ENCODE measurements around the gene NRAP.
"Not testable (repeated sequence)": the region's sequence is repeated elsewhere in the genome, so short reads cannot be mapped to it uniquely, and the experiment has no call there.

NRAP gene

DNA sequence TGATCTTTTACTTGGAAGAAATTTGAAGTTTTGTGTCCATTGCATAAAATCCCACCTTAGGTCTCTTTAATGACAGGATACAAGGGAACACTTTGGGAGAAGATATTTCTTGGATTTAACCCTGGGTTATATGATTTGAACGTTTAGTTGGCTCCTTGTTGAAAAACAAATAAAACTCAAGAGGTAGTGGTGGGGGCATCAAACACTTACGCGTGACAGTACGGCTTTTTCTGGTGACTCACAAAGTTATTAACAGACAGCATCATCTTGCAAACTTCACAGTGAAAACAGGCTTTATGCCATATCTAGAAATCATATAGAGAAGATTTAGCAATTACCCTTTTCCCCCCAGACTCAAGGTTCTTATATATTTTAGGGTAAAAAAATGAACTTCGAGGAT is 699 bp downstream of the NRAP start:
- no peak overlapping the region for H3K27ac ChIP-seq

DNA sequence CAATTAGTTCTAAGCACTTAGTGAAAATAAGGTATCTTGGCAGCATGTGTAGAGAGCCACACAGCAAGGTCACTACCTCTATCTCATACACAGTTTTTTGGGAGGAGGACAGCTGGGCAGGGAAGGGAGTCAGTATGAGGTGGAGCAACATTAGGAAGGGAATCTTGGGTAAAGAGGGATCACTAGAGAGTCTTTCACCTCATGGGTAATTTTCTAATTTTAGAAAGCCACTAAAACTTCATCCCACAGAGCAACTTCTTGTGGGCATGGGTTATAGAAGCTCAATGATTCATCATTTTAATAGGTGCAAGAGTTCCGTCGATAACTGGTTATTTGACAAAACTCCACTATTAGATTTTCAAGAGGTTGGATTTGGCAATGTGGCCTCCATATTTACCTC is 2.5 kb downstream of the NRAP start:
- TF ChIP-seq, protein P1, sequence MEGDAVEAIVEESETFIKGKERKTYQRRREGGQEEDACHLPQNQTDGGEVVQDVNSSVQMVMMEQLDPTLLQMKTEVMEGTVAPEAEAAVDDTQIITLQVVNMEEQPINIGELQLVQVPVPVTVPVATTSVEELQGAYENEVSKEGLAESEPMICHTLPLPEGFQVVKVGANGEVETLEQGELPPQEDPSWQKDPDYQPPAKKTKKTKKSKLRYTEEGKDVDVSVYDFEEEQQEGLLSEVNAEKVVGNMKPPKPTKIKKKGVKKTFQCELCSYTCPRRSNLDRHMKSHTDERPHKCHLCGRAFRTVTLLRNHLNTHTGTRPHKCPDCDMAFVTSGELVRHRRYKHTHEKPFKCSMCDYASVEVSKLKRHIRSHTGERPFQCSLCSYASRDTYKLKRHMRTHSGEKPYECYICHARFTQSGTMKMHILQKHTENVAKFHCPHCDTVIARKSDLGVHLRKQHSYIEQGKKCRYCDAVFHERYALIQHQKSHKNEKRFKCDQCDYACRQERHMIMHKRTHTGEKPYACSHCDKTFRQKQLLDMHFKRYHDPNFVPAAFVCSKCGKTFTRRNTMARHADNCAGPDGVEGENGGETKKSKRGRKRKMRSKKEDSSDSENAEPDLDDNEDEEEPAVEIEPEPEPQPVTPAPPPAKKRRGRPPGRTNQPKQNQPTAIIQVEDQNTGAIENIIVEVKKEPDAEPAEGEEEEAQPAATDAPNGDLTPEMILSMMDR (conservative IDR thresholded peaks at IDR 0.05), result no peak
- H3K27ac ChIP-seq, result no peak overlapping the region

More for the DNA sequence above, 699 bp downstream of the NRAP start:
- TF ChIP-seq, protein P1 (conservative IDR thresholded peaks at IDR 0.05), result no peak

DNA sequence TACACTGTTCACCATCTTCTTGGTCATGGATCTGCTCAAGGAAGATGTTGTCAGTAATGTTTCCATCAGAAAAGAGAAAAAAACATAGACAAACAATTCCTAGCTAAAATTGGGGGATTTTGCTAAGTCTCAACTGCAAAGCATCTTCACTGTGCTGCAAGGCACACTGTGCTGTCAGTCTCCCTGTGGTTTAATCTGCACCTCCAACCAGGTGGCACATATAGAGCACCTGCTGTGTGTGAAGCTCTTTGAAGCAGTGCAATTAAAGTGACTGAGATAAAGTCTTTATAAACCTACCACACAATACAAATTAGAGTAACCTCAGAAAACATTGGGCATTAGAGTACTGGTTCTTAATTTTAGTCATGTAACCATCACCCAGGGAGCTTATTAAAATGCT is 6.3 kb downstream of the NRAP start:
- TF ChIP-seq, protein P1 (conservative IDR thresholded peaks at IDR 0.05), result no peak
- no peak overlapping the region for H3K27ac ChIP-seq

DNA sequence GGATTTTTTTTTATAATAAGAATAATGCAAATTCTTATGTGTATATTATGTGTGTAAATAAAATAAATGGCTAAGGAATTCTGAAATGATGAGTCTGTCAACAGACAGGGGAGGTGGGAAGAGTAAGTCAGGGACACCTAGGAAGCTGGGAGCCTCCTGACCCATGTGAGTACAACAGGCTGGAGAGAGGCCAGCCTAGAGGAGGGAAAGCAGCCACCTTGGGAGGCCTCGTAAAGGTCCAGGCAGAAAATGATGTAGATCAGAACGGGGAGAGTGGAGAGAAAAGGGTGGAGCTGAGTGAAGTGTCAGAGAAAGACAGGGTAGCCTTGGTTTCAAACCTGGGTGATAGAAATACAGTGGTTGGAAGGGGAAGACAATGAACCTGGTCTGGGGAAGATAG is 6.9 kb downstream of the NRAP start:
- TF ChIP-seq, protein P1 (conservative IDR thresholded peaks at IDR 0.05), result no peak

DNA sequence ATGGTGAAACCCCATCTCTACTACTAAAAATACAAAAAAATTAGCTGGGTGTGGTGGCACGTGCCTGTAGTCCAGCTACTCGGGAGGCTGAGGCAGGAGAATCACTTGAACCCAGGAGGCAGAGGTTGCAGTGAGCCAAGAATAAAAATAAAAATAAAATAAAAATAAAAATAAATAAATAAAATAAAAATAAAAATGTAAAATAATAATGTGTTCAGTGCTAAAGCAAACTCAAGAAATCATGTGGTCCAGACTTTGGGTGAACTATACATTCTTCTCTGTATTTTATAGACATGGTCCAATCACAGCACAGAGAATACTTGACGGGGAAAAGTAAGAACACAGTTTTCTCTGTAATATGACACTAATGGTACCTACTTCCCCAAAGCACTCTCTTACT is 11.4 kb downstream of the NRAP start:
- not testable (repeated sequence) for H3K27ac ChIP-seq

More for the DNA sequence above, 6.9 kb downstream of the NRAP start:
- no peak overlapping the region for H3K27ac ChIP-seq

DNA sequence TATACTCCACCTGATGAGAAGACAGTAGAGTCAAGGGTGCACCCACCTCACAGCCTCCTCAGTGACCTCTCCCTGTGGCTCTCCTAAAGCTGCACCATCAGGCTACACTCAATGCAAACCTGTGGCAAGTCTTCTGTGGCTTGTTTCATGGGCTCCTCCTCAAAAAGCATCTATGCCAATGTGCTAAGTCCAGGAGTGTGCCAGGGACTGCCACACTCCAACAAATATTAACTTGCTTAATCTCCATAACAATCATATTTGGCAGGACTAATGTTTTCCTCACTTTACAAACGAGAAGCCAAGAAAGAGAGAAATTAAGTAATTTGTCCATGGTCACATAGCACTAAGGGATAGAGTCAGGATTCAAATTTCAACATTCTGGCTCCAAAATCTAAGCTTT is 11.9 kb downstream of the NRAP start:
- H3K27ac ChIP-seq, result no peak overlapping the region
- TF ChIP-seq, protein P1 (conservative IDR thresholded peaks at IDR 0.05), result no peak

DNA sequence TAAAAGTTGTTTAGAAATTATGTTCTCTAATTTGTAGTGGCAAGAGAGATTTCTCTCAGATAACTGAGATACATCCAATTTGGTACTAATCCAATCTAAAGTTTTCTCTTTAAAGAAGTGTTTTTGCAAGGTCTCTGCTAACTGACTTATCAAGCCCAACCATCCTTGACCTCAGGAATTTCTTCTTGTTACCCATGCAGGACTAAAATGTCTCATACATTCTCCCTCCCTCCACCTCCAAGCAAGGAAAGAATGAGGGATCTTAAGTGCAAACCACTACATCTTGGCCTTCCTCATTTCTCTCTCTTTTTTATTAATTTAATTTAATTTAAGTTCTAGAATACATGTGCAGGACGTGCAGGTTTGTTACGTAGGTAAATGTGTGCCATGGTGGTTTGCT is 12.8 kb downstream of the NRAP start:
- H3K27ac ChIP-seq, result no peak overlapping the region
- TF ChIP-seq, protein P1 (conservative IDR thresholded peaks at IDR 0.05), result no peak

DNA sequence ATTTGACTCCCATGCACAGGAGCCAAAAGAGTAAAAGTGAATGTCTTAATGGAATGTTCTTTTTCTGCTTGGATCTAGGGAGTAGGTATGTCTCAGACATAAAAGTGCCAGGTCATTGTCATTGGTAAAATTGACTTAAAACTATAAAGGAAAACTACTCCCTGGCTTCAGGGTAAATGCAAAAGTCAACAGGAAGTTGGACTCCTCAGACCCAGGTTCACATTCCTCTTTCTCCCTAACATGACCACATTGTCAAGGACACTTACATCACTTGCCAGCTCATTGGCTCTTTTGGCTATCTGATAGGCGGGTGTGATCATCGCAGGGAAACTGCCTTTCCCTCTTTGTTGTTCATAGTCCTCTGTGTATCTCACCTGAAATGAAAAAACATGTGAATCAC is 13.7 kb downstream of the NRAP start:
- no peak overlapping the region for H3K27ac ChIP-seq
- TF ChIP-seq, protein P1 (conservative IDR thresholded peaks at IDR 0.05), result no peak
